Activated naive CD8-positive, alpha-beta T cell (primary cell): ENCODE measurements around the gene CCR9.

Source experiments
- H3K27ac Mint-ChIP-seq: one replicate; pipeline ENCODE4 v1.8.0; 2021; ENCODE audit warnings: mixed read lengths
- H3K27me3 Mint-ChIP-seq: one replicate; pipeline ENCODE4 v1.8.0; 2021; ENCODE audit warnings: mixed read lengths
- H3K36me3 Mint-ChIP-seq: one replicate; pipeline ENCODE4 v1.8.0; 2021; ENCODE audit warnings: mixed read lengths
- H3K4me1 Mint-ChIP-seq: one replicate; pipeline ENCODE4 v1.8.0; 2021; ENCODE audit warnings: low read depth, mixed read lengths
- H3K4me3 Mint-ChIP-seq: one replicate; pipeline ENCODE4 v1.8.0; 2021; ENCODE audit warnings: mild to moderate bottlenecking, mixed read lengths
- H3K9me3 Mint-ChIP-seq: one replicate; pipeline ENCODE4 v1.8.0; 2021; ENCODE audit warnings: low read depth, mixed read lengths

The CCR9 gene

DNA sequence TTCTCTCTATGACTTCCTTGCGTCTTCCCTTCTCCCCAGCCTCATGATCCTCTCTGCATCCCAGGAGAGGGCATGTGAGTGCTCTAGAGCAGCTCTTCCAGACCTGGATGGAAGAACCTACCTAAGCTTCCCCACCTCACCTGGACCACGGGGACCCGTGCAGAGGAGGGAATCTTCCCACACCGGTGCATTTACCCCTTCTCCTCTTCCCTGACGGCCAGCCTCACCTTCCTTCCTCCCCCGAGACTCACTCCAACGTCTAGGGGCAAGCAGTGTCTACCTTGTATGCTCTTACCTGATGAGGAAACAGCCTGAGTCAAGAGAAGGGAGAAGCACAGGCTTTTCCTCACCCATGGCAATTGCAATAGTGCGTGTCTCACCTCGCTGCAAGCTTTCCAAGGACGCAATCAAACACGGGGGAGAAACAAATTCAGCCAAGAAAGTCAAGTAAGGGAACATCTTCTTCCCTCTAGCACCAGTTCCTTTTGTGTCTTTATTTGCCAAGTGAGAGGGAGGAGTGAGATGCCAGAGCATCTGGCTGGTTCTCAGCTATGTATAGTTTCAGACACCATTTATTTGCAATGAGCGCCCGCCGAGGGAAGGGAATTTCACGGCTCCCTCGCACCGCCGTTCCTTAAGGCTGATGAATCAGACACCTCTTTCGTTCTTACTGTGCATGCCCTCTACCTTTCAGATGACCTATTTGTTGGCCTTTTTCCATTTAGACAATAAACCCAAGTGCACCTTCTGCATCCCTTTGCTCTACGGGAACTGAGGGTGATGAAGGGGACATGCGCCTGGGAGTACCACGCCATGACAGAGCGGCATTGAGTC is 1.8 kb upstream of the CCR9 start:
- no peak overlapping the region for H3K27ac Mint-ChIP-seq
- peaks cover 12% of the 10 kb centered on the region for H3K4me1 Mint-ChIP-seq
- no peaks in the 10 kb centered on the region for H3K9me3 Mint-ChIP-seq
- peaks cover 2% of the 10 kb centered on the region for H3K36me3 Mint-ChIP-seq
- H3K27me3 Mint-ChIP-seq: peaks cover 2% of the 10 kb centered on the region
- no peak overlapping the region for H3K4me3 Mint-ChIP-seq

DNA sequence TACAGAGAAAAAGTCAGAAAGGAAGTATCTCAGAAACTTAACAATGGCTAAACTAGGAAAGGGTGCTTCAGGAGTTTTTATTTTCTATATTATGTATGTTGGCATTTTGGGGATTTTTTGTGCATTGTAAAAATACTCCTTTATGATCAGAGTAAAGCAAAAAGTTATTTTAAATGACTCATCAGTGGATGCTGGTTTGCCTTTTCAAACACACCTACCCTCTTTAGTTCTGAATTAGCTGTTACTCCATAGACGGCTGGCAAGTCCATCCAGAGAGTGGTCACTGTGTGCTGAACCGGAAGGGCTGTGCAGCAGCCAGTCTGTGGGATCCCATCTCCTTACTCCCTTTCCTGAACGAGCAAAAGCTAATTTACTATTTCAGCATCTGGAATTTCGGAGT is 942 bp downstream of the CCR9 start:
- no peaks in the 10 kb centered on the region for H3K36me3 Mint-ChIP-seq
- peaks cover 8% of the 10 kb centered on the region for H3K27me3 Mint-ChIP-seq
- no peaks in the 10 kb centered on the region for H3K9me3 Mint-ChIP-seq
- peaks cover 14% of the 10 kb centered on the region for H3K4me1 Mint-ChIP-seq
- H3K27ac Mint-ChIP-seq: no peak overlapping the region
- no peak overlapping the region for H3K4me3 Mint-ChIP-seq

DNA sequence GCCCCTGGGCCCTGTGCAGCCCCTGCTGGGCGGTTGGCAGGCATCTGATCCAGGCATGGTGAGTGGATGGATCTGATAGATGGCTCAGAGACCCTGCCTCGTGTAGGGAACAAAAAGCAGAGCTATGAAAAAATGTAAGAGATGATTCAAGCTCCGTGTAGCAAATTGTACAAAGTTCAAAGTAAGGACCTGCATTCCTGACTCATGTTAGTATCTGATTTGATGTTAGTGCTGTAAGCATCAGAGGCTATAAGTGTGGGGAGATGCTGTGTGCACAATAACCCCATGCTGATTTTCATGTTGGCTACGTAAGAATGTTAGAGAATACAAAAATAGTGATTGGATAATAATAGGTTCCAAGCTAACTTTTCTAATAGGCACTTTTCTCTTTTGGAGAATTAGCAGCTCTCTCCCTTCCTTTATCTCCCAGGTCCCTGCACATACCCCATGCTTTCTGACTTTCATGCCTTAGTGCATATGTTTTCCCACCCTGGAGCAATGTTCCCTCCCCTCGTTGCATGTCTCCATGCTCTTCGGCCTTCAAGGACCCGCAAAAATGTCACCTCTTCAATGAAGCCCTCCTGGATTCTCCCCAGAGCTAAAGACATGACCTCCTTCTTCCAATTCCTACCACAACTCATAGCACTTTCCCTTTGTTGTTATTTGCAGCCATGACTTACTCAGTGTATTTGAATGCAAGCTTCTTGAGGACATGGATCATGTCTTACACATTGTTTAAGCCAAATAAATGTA is 1.6 kb downstream of the CCR9 start:
- no peaks in the 10 kb centered on the region for H3K36me3 Mint-ChIP-seq
- H3K4me3 Mint-ChIP-seq: no peak overlapping the region
- H3K9me3 Mint-ChIP-seq: no peaks in the 10 kb centered on the region
- peaks cover 21% of the 10 kb centered on the region for H3K4me1 Mint-ChIP-seq
- H3K27me3 Mint-ChIP-seq: peaks cover 9% of the 10 kb centered on the region
- H3K27ac Mint-ChIP-seq: no peak overlapping the region

DNA sequence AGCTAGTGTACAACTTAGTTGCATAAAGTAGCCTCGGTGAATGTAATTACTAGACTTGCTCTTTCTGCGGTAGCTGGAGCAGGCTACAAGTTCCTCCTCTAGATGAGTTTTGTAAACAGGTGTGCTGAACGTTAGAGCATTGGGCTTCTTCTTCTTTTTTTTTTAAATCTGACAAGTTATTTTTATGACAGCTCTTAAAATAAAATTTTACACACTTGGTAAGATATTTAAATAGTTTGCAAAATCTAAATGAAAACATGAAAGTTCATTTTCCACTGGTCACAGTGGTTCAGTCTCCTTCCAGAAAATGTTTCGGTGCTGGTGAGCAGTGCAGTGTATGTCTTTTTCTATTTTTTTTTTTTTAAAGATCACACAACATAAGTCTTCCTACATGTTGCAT is 3.0 kb downstream of the CCR9 start:
- Mint-ChIP-seq H3K4me3 (no peak overlapping the region), H3K36me3 (no peaks in the 10 kb centered on the region), H3K27me3 (peaks cover 12% of the 10 kb centered on the region), H3K27ac (no peak overlapping the region), H3K4me1 (peaks cover 33% of the 10 kb centered on the region), H3K9me3 (no peaks in the 10 kb centered on the region)

DNA sequence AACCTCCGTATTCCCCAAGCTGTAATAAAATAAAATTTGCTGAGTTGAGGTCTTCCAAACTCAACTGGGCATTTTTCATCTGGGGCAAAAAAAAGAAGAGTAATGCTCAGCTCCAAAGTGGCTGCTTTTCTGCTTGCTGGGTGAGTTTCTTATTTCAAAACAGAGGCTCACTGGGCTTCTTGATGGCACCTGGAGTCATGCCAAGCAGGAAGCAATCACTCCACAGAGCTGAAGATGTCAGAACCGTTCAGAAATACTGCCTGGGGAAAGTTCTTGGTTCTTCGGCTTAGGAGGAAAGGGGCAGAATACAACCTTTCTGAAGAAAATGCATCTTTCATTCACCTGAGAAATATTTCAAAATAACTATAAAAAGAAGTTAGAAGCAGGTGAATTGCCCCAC is 4.1 kb downstream of the CCR9 start:
- Mint-ChIP-seq H3K27ac (no peak overlapping the region), H3K36me3 (no peaks in the 10 kb centered on the region), H3K4me3 (no peak overlapping the region), H3K9me3 (no peaks in the 10 kb centered on the region), H3K27me3 (peaks cover 12% of the 10 kb centered on the region), H3K4me1 (peaks cover 34% of the 10 kb centered on the region)

DNA sequence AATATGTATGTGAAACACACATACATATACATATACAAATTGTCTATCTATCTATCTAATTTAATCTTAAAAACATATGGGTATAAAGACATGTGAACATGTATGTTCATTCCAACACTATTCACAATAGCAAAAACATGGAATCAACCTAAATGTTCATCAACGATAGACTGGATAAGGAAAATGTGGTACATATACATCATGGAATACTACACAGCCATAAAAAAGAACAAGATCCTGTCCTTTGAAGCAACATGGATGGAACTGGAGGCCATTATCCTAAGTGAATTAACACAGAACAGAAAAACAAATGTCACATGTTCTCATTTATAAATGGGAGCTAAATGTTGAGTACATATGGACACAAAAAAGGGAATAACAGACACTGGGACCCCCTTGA is 5.8 kb downstream of the CCR9 start:
- Mint-ChIP-seq H3K9me3 (no peaks in the 10 kb centered on the region), H3K4me1 (peaks cover 34% of the 10 kb centered on the region), H3K36me3 (no peaks in the 10 kb centered on the region), H3K27ac (no peak overlapping the region), H3K27me3 (peaks cover 12% of the 10 kb centered on the region), H3K4me3 (no peak overlapping the region)

DNA sequence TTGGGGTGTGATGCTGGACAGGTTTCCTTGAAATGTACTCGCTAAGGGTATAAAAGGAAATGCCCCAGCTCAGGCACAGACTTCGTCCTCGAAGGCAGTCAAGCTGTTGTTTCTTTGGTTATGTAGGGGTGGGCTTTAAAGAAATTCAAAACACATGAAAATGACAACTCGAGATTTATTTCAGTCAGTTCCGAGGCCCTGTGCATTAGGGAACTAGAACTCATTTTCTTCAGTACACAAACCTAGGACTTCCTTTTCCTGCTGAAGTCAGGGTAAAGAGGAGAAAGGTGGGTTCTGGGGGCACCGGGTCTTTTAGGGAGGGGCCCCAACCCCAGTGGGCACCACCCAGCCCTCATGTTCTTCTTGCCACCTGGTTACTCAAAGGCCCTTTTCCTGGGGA is 7.7 kb downstream of the CCR9 start:
- Mint-ChIP-seq H3K27me3 (peaks cover 12% of the 10 kb centered on the region), H3K9me3 (no peaks in the 10 kb centered on the region), H3K4me1 (peaks cover 34% of the 10 kb centered on the region), H3K27ac (no peak overlapping the region), H3K4me3 (no peak overlapping the region), H3K36me3 (peaks cover 2% of the 10 kb centered on the region)

DNA sequence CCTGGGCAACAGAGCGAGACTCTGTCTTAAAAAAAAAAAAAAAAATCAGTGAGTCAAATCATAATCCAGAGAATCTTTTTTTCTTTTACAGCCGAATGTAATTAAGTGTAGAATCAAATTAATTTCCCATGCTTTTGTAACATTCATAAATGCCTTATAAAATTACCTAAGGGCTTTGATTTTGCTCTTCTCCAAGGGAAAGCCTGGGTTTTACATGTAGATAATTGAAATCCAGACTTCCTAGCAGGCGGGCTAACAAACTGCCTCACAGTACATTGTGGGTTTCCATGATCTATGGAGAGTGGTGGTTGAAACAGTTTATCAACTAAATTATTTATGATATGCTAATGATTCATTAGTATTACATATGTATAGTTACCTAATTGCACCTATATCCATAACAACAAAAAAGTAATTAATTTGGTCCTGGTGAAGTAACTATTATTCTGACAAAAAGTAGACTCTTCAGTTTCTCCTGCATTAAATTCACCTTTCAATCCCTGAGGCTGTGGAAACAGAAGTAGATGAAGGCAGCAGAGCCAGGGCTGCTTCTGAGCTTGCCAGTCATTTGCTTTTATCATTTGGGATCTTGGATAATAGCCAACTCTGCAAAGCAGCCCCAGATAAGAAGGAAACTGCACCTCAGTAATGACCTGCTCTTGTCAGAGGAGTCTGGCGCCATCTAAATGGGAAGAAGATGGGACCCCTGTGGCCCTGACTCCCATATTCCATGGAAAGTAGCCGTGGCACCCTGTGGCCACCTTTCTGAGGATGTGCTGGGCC is 9.5 kb downstream of the CCR9 start:
- Mint-ChIP-seq H3K36me3 (peaks cover 2% of the 10 kb centered on the region), H3K27me3 (peaks cover 11% of the 10 kb centered on the region), H3K9me3 (no peaks in the 10 kb centered on the region), H3K4me1 (peaks cover 27% of the 10 kb centered on the region), H3K4me3 (no peak overlapping the region), H3K27ac (no peak overlapping the region)

DNA sequence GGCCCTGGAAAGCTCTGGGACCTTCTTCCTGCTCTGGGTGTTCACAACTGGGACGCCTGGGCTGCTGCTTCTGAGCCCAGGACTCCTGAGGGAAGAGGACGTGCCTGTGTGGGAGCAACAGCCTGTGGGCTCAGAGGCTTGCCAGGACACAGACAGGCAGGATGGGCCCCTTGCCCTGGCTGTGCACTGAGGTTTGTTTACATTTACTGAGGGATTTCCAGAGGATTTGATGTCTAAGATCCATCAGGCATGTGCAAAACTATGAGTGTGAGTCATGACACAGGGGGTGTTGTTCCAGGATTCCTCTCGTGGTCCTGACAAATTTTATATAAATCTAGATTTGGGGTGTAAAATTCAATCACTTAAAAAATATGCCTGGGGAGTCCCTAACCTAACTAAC is 10.6 kb downstream of the CCR9 start:
- peaks cover 20% of the 10 kb centered on the region for H3K4me1 Mint-ChIP-seq

DNA sequence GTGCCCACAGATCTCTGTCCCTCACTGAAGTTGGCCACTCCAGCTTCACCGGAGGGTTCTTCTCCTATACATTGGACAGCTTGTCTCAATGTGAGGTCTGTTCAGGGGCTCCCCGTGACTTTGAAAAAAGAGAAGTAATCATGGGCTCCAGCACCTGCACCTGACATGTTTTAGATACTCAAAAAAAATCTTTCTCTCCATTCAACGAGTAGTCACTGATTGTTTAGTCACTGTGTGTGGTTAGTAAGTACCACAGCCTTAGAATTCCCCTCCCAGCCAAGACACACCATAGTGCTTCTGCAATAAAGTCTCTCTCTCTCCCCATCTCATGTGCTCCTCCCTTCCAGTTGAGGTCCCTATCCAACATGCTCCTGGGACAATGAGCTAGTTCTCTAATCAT is 18.6 kb downstream of the CCR9 start:
- Mint-ChIP-seq H3K36me3 (peaks cover 16% of the 10 kb centered on the region), H3K4me1 (peaks cover 16% of the 10 kb centered on the region), H3K9me3 (no peaks in the 10 kb centered on the region), H3K27me3 (peaks cover 2% of the 10 kb centered on the region), H3K27ac (no peak overlapping the region), H3K4me3 (no peak overlapping the region)

More for the DNA sequence above, 10.6 kb downstream of the CCR9 start:
- peaks cover 2% of the 10 kb centered on the region for H3K36me3 Mint-ChIP-seq
- H3K9me3 Mint-ChIP-seq: no peaks in the 10 kb centered on the region
- peaks cover 6% of the 10 kb centered on the region for H3K27me3 Mint-ChIP-seq
- no peak overlapping the region for H3K27ac Mint-ChIP-seq
- no peak overlapping the region for H3K4me3 Mint-ChIP-seq

DNA sequence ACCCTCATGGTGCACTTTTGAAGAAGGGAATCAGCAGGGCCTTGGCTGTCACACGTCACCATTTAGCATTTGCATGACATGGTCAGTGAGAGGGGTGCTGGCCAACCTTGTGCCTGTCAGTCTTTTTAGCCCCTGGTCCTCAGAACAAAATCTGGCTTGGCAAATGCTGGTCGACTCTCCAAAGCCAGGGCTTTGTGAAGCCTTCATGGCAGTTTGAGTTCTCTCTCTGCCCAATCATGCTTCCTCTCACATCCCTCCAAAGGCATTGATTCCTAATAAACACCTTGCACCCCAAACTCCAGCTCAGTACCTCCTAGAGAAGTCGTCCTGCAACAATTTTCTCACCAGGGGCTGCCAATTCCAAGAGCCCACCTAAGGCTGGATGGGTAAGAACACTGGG is 19.4 kb downstream of the CCR9 start:
- peaks cover 16% of the 10 kb centered on the region for H3K4me1 Mint-ChIP-seq
- peaks cover 3% of the 10 kb centered on the region for H3K9me3 Mint-ChIP-seq
- H3K4me3 Mint-ChIP-seq: no peak overlapping the region
- H3K27me3 Mint-ChIP-seq: peaks cover 4% of the 10 kb centered on the region
- peaks cover 21% of the 10 kb centered on the region for H3K36me3 Mint-ChIP-seq
- no peak overlapping the region for H3K27ac Mint-ChIP-seq

DNA sequence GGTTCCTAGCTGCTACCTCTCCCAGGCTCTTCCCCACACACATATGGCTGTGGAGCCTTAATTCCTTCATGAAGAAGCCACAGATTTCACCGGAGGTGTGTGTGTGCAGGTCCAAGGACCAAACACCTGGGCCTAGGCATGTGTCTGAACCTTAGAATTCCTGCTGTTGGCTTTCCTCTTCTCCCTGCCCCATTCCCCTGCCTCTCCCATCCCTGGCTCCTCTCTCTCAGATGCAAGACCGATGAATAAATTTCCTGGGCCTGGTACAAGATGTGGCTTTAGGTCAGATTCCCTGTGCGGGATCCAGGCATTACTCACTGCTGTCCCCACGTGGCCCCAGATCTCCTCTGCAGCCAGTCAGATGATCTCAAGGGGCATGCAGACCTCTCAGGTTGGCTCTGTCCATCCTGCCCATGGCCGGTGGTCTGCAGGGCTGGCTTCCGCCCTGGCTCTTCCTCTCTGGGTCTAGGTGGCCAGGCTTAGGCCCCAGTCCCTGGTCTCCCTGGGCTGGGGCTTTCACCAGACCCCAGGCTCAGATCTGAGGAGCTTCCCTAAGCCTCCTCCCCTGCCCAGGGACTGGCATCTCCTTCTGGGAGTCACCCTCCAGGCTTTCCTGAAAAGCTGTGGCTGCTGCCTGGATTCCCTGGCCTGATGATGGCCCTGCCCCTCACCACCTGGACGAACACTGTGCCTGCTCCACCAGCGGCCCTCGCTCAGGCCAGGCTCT is 20.5 kb downstream of the CCR9 start:
- H3K4me1 Mint-ChIP-seq: peaks cover 16% of the 10 kb centered on the region
- H3K36me3 Mint-ChIP-seq: peaks cover 22% of the 10 kb centered on the region
- H3K27ac Mint-ChIP-seq: no peak overlapping the region
- H3K9me3 Mint-ChIP-seq: peaks cover 3% of the 10 kb centered on the region
- no peak overlapping the region for H3K4me3 Mint-ChIP-seq
- H3K27me3 Mint-ChIP-seq: peaks cover 4% of the 10 kb centered on the region

DNA sequence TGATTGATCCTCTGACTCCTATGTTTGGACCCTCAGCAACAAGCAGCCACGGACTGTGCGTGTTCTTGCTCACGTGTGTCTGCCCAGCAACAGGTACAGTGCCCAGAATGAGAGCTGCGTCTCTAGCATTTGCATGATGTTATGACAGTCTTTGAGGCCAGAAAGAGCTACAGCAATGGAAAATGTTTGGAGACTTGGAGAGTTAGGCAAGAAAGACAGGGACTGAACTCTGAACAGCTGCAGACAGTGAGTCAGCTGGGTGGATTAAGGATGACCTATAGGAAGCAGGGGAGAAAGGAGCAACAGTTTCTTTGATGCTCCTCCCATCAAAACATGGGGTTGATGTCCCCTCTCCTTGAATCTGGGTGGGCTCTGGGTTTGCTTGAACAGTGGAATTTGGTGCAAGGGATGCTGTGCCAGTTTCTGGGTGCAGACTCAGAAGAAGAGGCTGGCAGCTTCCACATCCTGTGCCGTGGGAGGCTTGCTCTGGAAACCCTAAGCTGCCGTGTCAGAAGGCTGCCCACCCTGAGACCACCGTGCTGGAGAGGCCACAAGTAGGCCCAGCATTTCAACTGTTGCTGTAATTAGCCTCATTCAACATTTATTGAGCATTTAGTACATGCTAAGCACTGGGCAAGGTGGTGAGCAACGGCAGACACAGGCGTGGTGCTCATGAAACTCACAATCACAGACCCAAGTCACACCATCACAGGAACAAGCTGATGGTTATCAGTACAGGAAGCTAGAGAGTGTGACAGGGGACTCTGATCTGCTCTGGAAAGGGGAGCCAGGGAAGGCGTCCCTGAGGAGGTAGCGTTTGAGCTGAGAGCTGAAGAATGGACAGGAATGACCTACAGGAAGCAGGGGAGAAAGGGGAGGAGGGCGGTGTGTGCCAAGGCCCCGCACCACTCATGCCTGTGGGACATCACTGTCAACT is 21.7 kb downstream of the CCR9 start:
- Mint-ChIP-seq H3K36me3 (peaks cover 25% of the 10 kb centered on the region), H3K9me3 (peaks cover 3% of the 10 kb centered on the region), H3K27me3 (peaks cover 6% of the 10 kb centered on the region), H3K4me3 (no peak overlapping the region), H3K4me1 (peaks cover 16% of the 10 kb centered on the region), H3K27ac (no peak overlapping the region)

DNA sequence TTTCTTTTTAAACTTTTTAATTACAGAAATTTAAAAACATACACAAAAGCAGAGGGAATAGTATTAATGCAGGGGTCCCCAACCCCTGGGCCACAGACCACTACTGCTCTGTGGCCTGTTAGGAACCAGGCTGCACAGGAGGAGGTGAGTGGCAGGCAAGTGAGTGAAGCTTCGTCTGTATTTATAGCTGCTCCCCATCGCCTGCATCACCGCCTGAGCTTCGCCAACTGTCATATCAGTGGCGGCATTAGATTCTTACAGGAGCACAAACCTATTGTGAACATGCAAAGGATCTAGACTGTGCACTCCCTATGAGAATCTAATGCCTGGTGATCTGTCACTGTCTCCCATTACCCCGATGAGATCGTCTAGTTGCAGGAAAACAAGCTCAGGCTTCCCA is 22.4 kb downstream of the CCR9 start:
- Mint-ChIP-seq H3K27ac (no peak overlapping the region), H3K27me3 (peaks cover 7% of the 10 kb centered on the region), H3K4me3 (no peak overlapping the region)

More for the DNA sequence above, 22.4 kb downstream of the CCR9 start:
- H3K9me3 Mint-ChIP-seq: peaks cover 3% of the 10 kb centered on the region
- H3K36me3 Mint-ChIP-seq: peaks cover 25% of the 10 kb centered on the region
- peaks cover 16% of the 10 kb centered on the region for H3K4me1 Mint-ChIP-seq
